NT2/D1 (cell line): ENCODE results near the gene GAB1.
A peak's percentile ranks its signal among the peaks of the same experiment; 100 is the strongest.

ENCODE experiments used
- DNase-seq: peaks from one replicate; pipeline ENCODE4 v3.0.0-alpha.2; 2011; ENCODE audit warnings: low read depth, low spot score
- H3K27me3 ChIP-seq: 2 replicates; pipeline ENCODE4 v1.6.0; 2011; ENCODE audit warnings: mild to moderate bottlenecking; ENCODE audit not compliant: insufficient read length, insufficient read depth
- H3K36me3 ChIP-seq: 2 replicates; pipeline ENCODE4 v1.6.1; 2011; ENCODE audit warnings: mild to moderate bottlenecking, low read length, mixed read lengths; ENCODE audit not compliant: insufficient read depth, insufficient read length
- H3K4me1 ChIP-seq: 2 replicates; pipeline ENCODE4 v1.5.1; 2011; ENCODE audit not compliant: insufficient read depth, insufficient read length
- H3K4me3 ChIP-seq: 2 replicates; pipeline ENCODE4 v1.5.1; 2011; ENCODE audit warnings: low read depth; ENCODE audit not compliant: insufficient read length
- H3K9ac ChIP-seq: 2 replicates; pipeline ENCODE4 v1.6.0; 2011; ENCODE audit warnings: low read depth; ENCODE audit not compliant: insufficient read length
- H3K9me3 ChIP-seq: 2 replicates; pipeline ENCODE4 v1.5.1; 2011; ENCODE audit warnings: mild to moderate bottlenecking, low read length; ENCODE audit not compliant: insufficient read depth
- SUZ12 ChIP-seq: IDR thresholded peaks from 2 replicates; pipeline ENCODE4 v1.6.1; 2011; ENCODE audit not compliant: insufficient read length, insufficient read depth; ENCODE audit errors: extremely low read depth
- YY1 ChIP-seq: IDR thresholded peaks from 2 replicates; pipeline ENCODE4 v1.6.1; 2011; ENCODE audit not compliant: insufficient read length, insufficient read depth
- ZNF274 ChIP-seq: IDR thresholded peaks from 2 replicates; pipeline ENCODE4 v1.6.1; 2011; ENCODE audit warnings: mild to moderate bottlenecking, low read depth, low read length

GAB1 gene

DNA sequence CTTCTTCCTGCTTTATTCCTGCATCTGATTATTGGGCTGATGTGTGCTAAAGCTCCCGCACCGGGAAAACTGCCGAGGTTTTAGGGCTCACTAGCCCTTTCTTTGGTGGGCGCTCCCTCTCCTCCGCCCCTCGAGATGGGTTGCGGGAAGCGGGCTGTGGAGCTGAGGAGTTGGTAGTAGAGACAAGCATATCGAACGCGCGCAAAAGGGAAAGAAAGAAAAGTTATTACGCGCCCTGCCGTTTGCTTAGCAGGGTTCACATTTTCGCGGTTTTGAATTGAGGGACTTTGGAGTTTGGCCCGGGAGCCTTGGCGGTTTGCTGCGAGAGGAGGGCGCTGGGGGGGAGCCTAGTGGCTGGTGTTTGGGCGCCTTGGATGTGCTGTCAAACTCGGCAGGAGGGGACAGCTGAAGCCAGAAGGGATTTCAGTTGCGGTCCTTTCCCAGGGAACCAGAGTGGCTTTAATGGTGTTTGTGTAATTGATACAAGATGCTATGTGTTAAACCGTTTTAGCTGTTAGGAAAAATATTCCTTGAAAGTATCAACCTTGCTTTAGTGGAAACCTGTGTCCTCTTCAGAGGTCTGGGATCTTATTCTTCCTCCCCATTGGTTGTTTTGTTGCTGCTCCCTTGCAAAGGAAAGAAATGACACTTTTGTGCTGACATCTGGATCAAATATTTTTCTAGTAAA, 1.1 kb downstream of the GAB1 start:
- Histone ChIP-seq H3K36me3 (no peaks in the 10 kb centered on the region), H3K4me3 (peak overlapping the region; percentile 81), H3K9me3 (no peaks in the 10 kb centered on the region), H3K9ac (peak overlapping the region; percentile 88), H3K4me1 (no peaks in the 10 kb centered on the region), H3K27me3 (no peaks in the 10 kb centered on the region)
- DNase-seq, result no peak
- TF ChIP-seq YY1 (no peak), ZNF274 (no peak), SUZ12 (no peak)

DNA sequence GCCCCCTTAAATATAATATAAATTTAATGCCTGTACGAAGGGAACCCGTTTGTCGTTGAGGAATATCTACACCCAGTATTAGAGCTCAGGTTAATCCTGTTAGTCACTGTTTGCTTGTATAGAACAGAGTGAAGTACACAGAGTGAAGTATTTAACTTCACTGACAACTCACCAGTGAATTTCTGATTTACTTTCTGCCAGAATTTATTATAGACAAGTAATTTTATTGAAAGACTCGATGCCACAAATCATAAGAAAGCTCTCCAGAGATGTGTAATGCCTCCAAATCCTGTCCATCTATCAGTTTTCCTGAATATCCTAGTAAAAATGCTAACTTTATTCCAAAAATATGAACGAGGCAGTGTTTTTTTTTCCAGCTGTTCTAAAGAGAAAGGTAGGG, 1.6 kb downstream of the GAB1 start:
- no peak overlapping the region for H3K9ac ChIP-seq
- H3K4me3 ChIP-seq, result no peak overlapping the region
- no peaks in the 10 kb centered on the region for H3K36me3 ChIP-seq
- no peak for DNase-seq
- no peak for TF ChIP-seq YY1
- no peak for TF ChIP-seq SUZ12
- TF ChIP-seq ZNF274, result no peak
- H3K4me1 ChIP-seq, result no peaks in the 10 kb centered on the region
- H3K27me3 ChIP-seq, result no peaks in the 10 kb centered on the region
- H3K9me3 ChIP-seq, result no peaks in the 10 kb centered on the region

DNA sequence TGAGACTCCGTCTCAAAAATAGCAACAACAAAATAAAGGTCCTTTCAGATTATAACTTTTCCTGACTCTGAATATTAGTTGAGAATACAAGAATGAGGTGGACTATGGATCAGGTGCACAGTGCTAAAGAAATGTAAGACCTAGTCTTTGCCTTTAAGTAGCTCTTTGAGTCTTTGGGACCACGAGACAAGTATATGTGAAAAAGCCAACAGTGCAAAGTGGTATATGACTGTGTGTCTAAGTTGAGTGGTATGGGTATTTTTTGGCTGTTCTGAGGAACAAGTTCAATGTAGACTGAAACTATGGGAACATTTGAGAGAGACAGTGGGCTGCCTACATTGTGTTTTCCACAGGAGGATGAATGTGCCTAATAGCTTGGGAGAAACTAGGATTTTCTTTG, 2.8 kb downstream of the GAB1 start:
- no peak for DNase-seq
- H3K27me3 ChIP-seq, result no peaks in the 10 kb centered on the region
- no peaks in the 10 kb centered on the region for H3K9me3 ChIP-seq
- H3K36me3 ChIP-seq, result no peaks in the 10 kb centered on the region
- no peak overlapping the region for H3K9ac ChIP-seq
- no peaks in the 10 kb centered on the region for H3K4me1 ChIP-seq
- H3K4me3 ChIP-seq, result no peak overlapping the region
- no peak for TF ChIP-seq YY1
- TF ChIP-seq SUZ12, result no peak
- TF ChIP-seq ZNF274, result no peak

DNA sequence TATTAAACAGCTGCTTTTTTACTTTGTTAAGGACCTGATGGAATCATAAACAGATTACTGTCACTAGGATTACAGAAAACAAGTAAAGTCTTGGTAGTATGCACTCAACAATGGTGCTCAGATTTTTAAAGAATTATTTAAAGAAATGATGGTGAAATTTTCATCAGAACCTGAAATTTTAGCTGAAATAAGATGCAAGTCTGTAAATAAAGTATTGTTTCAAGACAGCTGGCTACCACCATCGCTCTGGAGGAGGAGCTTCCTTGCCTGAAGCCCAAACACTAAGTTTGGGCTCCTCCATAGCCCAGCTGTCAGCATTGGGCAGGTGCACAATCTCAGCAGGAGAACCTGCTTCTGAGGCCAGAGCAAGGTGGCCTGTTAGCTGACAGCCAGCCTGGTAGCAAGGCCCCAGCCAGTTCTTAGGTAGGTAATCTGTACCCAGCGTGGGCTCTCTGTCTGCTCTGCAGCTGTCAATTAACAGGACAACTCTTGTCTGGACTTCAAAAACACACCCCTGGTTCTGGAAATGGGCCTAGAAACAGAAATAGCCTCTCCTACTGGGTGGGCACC, 4.6 kb downstream of the GAB1 start:
- Histone ChIP-seq H3K9ac (no peak overlapping the region), H3K4me3 (no peak overlapping the region), H3K9me3 (no peaks in the 10 kb centered on the region), H3K4me1 (no peaks in the 10 kb centered on the region), H3K36me3 (no peaks in the 10 kb centered on the region), H3K27me3 (no peaks in the 10 kb centered on the region)
- no peak for DNase-seq
- TF ChIP-seq YY1 (no peak), SUZ12 (no peak), ZNF274 (no peak)

DNA sequence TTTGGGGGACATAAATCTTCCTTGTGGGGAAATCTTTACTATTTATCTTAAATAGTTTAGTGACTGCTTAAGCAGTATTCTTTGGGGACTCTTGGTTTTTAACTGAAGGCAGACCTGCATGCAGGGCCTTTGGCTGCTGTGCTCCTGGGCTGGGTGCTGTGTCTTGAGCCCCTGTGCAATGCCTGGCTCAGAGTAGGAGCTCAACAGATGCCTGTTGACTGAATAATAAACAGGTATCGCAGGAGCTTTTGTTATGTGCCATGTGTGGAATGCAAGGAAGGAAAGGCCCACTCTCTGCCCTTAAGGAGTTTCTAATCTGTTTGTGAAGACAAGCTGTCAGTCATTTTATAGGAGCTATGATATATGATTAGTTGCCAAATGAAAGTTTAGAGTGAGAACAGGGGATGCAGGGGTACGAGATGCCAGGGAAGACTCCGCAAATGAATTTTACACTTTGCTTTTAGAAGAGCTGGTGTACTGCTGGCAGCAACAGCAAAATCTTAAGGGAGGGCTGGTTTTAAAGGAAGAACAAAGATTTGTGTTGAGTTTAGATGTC, 6.7 kb downstream of the GAB1 start:
- no peak for DNase-seq

DNA sequence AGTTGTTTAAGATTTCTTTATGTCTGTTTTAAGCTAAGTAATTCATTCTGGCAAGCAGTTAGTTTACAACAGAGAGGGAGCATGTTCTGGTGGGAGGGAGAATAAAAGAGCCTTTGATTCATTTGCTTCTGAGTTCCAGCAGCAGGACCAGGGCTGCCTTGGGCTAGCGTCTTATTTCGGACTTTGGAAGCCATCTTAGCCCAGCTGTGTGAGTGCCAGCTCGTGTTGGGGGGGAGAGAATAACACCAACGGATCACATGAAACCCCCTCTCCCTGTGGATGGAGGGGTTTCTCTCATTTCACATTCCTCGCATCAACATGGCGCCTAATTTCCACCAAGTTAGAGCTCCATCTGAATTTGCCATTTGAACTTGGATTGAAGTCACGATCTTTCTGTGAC, 7.4 kb downstream of the GAB1 start:
- H3K4me3 ChIP-seq, result no peak overlapping the region
- H3K9me3 ChIP-seq, result no peaks in the 10 kb centered on the region
- no peak overlapping the region for H3K9ac ChIP-seq
- no peaks in the 10 kb centered on the region for H3K36me3 ChIP-seq
- no peaks in the 10 kb centered on the region for H3K4me1 ChIP-seq
- no peaks in the 10 kb centered on the region for H3K27me3 ChIP-seq
- DNase-seq, result no peak
- TF ChIP-seq YY1, result no peak
- no peak for TF ChIP-seq SUZ12
- TF ChIP-seq ZNF274, result no peak

More for the DNA sequence above, 6.7 kb downstream of the GAB1 start:
- TF ChIP-seq ZNF274 (no peak), YY1 (no peak), SUZ12 (no peak)
- no peaks in the 10 kb centered on the region for H3K27me3 ChIP-seq
- no peaks in the 10 kb centered on the region for H3K9me3 ChIP-seq
- H3K9ac ChIP-seq, result no peak overlapping the region
- no peaks in the 10 kb centered on the region for H3K4me1 ChIP-seq
- H3K36me3 ChIP-seq, result no peaks in the 10 kb centered on the region
- no peak overlapping the region for H3K4me3 ChIP-seq

DNA sequence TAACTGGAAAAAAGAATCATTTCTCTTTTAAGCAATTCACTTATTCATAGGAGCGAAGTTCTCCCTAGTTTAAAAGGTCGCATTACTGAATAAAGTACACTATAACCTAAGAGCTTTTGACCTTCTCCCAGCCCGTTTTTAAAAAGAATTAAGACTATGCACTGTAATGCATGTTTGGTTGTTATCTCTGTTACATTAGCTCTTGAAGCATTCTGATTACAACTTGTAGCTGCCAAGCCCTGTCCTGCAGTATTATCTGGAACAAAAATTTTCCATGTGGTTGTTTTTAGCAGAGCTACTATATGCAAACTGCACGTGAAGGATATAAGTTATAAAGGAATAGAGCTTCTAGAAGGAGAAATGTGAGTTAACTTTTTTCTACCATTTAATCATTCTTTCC, 8.1 kb downstream of the GAB1 start:
- Histone ChIP-seq H3K9ac (no peak overlapping the region), H3K27me3 (no peaks in the 10 kb centered on the region), H3K4me3 (no peak overlapping the region), H3K9me3 (no peaks in the 10 kb centered on the region), H3K4me1 (no peaks in the 10 kb centered on the region), H3K36me3 (no peaks in the 10 kb centered on the region)
- DNase-seq, result no peak
- TF ChIP-seq ZNF274 (no peak), YY1 (no peak), SUZ12 (no peak)

DNA sequence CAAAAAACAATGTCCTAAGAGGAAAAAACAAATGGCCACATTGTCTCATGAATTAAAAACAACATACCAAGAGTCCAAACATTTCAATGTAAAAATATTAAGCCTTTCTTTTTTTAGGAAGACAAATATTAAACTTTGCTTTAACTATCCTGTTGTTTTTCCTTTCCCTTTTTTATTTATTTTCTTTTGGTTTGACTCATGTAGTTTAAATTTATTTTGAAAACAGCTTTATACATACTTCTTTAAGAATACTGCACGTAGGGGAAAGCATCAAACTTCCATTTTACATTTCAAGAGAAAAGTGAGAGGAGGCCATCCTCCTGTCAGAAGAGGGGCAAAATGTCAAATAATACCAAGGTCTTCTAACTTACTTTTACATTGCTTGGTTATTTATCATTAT, 8.7 kb downstream of the GAB1 start:
- Histone ChIP-seq H3K4me3 (no peak overlapping the region), H3K9ac (no peak overlapping the region), H3K9me3 (no peaks in the 10 kb centered on the region), H3K36me3 (no peaks in the 10 kb centered on the region), H3K27me3 (no peaks in the 10 kb centered on the region), H3K4me1 (no peaks in the 10 kb centered on the region)
- no peak for DNase-seq
- no peak for TF ChIP-seq YY1
- TF ChIP-seq SUZ12, result no peak
- TF ChIP-seq ZNF274, result no peak
